HUES64 (cell line): Measurements from ENCODE around the gene FBXO44.

Source experiments
- H3K27ac ChIP-seq: 2 replicates; pipeline ENCODE4 v1.7.0; 2013; ENCODE audit warnings: low read depth, low read length, inconsistent platforms
- H3K27me3 ChIP-seq: 2 replicates; pipeline ENCODE4 v1.6.1; 2013; ENCODE audit warnings: mild to moderate bottlenecking, low read length; ENCODE audit not compliant: insufficient read depth
- H3K36me3 ChIP-seq: 2 replicates; pipeline ENCODE4 v1.6.1; 2013; ENCODE audit warnings: mild to moderate bottlenecking, low read length; ENCODE audit not compliant: insufficient read depth
- H3K4me1 ChIP-seq: 2 replicates; pipeline ENCODE4 v1.6.1; 2013; ENCODE audit warnings: mild to moderate bottlenecking, low read length, moderate library complexity; ENCODE audit not compliant: insufficient read depth
- H3K4me3 ChIP-seq: 2 replicates; pipeline ENCODE4 v1.5.1; 2013; ENCODE audit warnings: mild to moderate bottlenecking, low read length, moderate library complexity
- H3K9ac ChIP-seq: 2 replicates; pipeline ENCODE4 v1.6.1; 2013; ENCODE audit warnings: mild to moderate bottlenecking, low read depth, low read length
- H3K9me3 ChIP-seq: 2 replicates; pipeline ENCODE4 v1.6.1; 2013; ENCODE audit warnings: low read depth, low read length; ENCODE audit not compliant: insufficient read depth
- WGBS: fragments of 150-250, 120-280 bp; methylation state at CpG from one replicate; pipeline ENCODE4 v1.1.7; 2013; ENCODE audit warnings: missing lambda C conversion rate; 5-methylcytosine and 5-hydroxymethylcytosine counted together

Gene FBXO44

DNA sequence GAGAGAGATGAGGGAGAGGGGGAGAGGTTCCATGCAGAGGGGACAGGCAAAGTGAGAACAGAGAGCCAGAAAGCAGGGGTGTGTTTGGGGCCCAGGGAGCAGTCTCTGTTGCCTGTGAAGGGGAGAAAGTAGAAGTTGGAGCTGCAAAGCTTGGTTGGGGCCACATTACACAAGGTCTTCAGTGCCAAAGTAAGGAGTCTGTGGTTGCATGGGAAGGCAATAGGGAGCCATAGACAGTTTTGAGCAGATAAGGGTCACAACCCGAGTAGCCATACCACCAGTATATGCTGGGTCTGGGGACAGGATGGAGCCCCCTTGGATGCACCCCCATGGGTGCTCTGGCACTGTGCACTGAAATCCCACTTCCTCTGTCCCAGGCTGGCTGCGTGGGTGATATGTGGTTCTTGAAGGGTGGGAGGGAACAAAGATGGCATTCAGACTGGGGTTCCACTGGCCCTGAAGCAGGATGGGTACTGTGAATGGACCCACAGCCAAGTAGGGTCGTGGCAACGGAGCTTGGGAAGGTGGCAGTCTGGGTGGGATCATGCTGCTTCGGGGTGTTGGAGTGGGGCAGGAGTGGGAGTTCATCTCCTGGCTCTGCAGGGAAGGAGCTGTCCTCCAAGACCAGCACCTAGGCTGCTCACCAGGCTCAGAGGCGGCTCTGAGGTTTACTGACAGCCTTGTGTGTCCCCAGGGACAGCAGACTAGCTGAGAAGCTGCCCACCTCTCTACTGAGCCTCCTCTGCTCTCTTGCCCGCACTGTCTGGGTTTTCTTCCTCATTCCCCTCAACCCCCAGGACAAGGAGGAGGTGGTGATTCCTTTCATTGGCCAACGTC, 48.9 kb downstream of the FBXO44 start:
- 65% methylated on average over 8 of the region's 8 CpGs for WGBS
- Histone ChIP-seq H3K27me3 (no peaks in the 10 kb centered on the region), H3K9ac (no peak overlapping the region), H3K9me3 (no peaks in the 10 kb centered on the region), H3K4me1 (peaks cover 39% of the 10 kb centered on the region), H3K36me3 (peaks cover 4% of the 10 kb centered on the region; the same call in 1 of the 2 replicates), H3K27ac (0 out of 2 replicates have a peak overlapping the region, but pooled peaks have one; percentile 4), H3K4me3 (no peak overlapping the region)

DNA sequence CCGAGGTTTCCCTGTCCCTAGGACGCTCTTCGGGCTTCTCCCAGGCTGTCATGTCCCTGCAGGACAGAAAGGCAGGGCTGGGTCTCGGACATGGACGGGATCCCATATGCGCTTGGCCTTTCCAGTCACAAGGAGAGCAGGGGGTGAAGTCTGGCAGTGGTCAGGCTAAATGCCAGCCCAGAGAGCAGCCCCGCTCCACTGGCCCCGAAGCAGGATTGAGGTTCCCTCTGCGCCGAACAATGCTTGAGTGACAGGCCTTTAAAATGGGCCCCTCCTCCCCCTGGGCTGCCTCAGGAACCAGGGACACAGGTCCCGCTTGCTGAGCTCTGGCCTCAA, 49.5 kb downstream of the FBXO44 start:
- Histone ChIP-seq H3K9ac (no peak overlapping the region), H3K36me3 (peaks cover 10% of the 10 kb centered on the region; the same call in 1 of the 2 replicates), H3K27ac (0 out of 2 replicates have a peak overlapping the region, but pooled peaks have one; percentile 4), H3K4me1 (peaks cover 39% of the 10 kb centered on the region), H3K9me3 (no peaks in the 10 kb centered on the region), H3K4me3 (no peak overlapping the region), H3K27me3 (no peaks in the 10 kb centered on the region)
- WGBS, result 46% methylated on average over 11 of the region's 11 CpGs

DNA sequence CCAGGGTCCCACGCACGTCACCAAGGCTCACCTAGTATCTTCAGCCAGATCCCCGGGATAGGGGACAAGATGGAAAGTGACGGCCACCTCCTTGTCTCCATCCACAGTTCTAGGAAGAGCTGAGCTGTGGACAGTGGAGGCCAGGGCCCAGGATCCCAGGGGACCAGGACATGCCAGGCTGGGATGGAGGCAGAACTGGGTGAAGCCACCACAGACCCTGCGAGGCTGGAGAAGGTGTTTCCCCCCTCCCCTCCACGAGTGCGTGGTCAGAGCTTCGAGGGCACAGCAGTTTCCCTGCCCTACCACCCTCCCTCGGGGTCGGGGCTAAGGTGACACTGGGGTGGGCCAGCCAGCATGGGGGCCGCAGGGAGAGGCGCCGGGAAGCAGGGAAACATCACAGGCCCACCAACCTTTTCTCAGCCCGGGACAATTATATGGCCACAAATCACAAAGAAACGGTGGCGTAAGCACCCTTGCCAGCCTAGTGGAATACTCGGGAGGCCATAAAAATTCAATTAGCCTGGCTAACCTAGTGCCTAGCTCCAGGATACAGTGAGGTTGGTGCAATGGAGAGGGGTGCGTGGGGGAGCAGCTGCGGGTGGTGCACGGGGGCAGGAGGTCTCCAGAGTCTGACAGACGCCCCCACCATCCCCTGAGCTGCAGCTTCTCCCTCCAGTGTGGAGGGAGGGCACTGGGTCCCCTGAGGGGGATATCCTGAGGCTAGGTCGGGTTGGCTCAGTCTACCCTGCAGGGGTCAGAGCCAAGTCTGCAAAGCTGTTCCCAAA, 50.2 kb downstream of the FBXO44 start:
- Histone ChIP-seq H3K9ac (no peak overlapping the region), H3K27ac (no peak overlapping the region)

DNA sequence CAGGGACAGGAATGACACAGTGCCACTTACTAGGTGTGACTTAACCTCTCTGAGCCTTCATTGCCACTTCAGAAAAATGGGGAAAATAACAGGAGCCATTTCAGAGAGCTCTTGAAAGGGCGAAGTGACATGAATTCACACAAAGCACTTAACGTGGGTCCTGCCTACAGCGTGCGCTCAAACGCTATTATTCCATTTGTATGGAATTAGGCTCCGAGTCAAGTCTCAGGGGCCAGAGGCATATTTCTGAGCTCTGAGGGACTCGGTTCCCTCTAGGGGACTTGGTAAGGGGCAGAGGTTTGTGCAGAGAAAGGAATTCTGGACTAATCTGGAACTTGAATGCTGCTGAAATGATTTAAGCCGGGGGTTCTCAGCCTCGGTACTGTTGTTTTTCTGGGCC, 50.9 kb downstream of the FBXO44 start:
- Histone ChIP-seq H3K9me3 (no peaks in the 10 kb centered on the region), H3K27ac (no peak overlapping the region), H3K9ac (no peak overlapping the region), H3K4me1 (peaks cover 34% of the 10 kb centered on the region), H3K27me3 (no peaks in the 10 kb centered on the region), H3K4me3 (no peak overlapping the region), H3K36me3 (peaks cover 19% of the 10 kb centered on the region; the same call in 1 of the 2 replicates)
- WGBS, result 83% methylated on average over 9 of the region's 9 CpGs

More for the DNA sequence above, 50.2 kb downstream of the FBXO44 start:
- Histone ChIP-seq H3K36me3 (peaks cover 16% of the 10 kb centered on the region; the same call in 1 of the 2 replicates), H3K9me3 (no peaks in the 10 kb centered on the region), H3K4me1 (peaks cover 39% of the 10 kb centered on the region), H3K27me3 (no peaks in the 10 kb centered on the region), H3K4me3 (no peak overlapping the region)
- 70% methylated on average over 22 of the region's 22 CpGs for WGBS

DNA sequence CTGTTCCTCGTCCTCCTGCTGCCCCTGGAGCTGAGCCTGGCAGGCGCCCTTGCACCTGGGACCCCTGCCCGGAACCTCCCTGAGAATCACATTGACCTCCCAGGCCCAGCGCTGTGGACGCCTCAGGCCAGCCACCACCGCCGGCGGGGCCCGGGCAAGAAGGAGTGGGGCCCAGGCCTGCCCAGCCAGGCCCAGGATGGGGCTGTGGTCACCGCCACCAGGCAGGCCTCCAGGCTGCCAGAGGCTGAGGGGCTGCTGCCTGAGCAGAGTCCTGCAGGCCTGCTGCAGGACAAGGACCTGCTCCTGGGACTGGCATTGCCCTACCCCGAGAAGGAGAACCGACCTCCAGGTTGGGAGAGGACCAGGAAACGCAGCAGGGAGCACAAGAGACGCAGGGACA, 51.6 kb downstream of the FBXO44 start:
- Histone ChIP-seq H3K9me3 (no peaks in the 10 kb centered on the region), H3K4me3 (no peak overlapping the region), H3K36me3 (peaks cover 19% of the 10 kb centered on the region; the same call in 1 of the 2 replicates), H3K27ac (no peak overlapping the region), H3K27me3 (no peaks in the 10 kb centered on the region), H3K4me1 (peaks cover 27% of the 10 kb centered on the region), H3K9ac (no peak overlapping the region)
- WGBS, result 92% methylated on average over 14 of the region's 14 CpGs

DNA sequence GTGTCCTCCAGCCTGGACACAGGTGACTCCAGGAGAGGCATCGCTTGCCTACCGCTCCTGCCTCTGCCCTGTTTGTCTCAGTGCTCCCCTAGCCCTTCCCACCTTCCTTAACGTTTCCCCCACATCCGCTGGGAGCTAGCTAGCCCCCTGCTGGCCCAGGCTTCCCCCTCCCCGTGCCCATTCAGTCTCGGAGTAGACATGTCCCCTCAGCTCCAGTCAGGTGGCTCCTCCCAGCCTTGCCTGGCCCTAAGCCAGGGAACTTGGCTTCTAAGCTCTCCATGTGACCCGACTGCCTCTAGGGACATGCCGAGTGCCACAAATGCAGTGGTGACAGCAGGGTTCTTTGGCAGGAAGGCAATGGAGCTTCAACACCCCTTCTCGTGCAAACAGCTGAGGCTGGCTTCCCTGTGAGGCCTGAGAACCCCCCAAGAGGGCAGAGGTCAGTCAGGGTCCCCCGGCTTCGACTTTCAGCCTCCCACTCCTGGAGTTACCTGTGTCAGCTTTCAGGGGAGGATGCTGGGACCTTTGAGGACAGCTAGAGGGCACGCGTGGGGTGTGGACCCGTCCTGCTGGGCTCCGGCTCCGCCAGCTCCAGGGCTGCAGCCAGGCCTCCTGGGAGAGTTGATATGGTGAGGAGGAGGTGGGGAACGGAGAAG, 53.1 kb downstream of the FBXO44 start:
- peaks cover 23% of the 10 kb centered on the region for H3K36me3 ChIP-seq
- no peak overlapping the region for H3K9ac ChIP-seq
- 74% methylated on average over 17 of the region's 17 CpGs for WGBS
- H3K27ac ChIP-seq, result peak overlapping the region; percentile 35
- no peaks in the 10 kb centered on the region for H3K27me3 ChIP-seq
- peaks cover 26% of the 10 kb centered on the region for H3K4me1 ChIP-seq
- no peak overlapping the region for H3K4me3 ChIP-seq
- H3K9me3 ChIP-seq, result no peaks in the 10 kb centered on the region

DNA sequence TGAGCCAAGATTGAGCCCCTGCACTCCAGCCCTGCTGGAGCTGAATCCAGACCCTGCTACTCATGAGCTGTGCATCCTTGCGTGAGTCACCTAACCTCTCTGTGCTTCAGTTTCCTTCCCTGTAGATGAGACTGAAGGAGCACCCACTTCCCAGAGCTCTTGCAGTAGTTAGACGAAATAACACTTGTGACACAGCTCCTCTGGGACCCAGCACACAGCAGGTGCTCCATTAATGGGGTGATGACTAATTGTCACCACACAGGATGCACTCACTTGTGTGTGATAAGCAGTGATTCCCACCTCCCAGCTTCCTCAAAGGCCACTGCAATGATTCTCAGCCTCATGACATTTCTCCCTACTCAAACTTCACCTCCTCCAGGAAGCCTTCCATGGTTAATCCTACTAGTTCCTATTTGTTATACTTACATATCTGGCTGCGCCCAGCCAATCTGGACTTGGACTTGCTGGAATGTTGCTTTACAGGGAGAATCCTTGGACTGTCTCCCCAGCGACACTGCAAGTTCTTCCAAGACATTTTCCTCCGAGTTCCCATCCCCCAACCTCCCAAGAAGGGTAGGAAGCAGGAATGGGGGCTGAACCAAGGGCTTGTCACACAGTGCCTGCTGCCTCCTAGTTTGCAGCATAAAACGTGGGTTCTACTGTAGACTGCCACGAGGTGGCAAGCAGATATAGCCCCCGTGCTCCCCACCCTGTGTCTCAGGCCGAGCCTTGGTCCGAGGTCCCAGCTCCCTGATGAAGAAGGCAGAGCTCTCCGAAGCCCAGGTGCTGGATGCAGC, 54.1 kb downstream of the FBXO44 start:
- Histone ChIP-seq H3K27me3 (no peaks in the 10 kb centered on the region), H3K4me1 (peaks cover 22% of the 10 kb centered on the region)

DNA sequence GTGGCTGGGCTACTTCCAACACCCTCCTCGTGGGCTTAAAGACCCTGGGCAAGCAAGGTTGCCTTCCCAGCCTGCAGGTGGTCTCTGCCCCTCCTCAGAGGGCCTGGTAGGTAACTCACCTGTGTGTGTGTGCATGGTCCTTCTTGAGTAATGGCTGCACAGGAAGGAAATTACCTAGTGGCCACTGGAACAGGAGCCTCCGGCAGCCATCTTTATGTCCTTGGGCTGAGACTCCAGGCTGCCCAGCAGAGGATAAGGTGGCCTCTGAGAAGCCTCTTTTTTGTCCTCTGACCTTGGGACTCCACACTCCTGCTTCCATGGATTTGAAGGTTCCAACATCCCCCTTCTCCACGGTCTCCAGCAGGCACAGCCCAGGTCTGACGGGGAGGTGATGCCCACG, 56.8 kb downstream of the FBXO44 start:
- peaks cover 38% of the 10 kb centered on the region for H3K36me3 ChIP-seq
- no peaks in the 10 kb centered on the region for H3K9me3 ChIP-seq
- H3K4me3 ChIP-seq, result no peak overlapping the region
- H3K4me1 ChIP-seq, result peaks cover 4% of the 10 kb centered on the region; the same call in 1 of the 2 replicates
- H3K27ac ChIP-seq, result no peak overlapping the region
- WGBS, result 95% methylated on average over 5 of the region's 5 CpGs
- no peaks in the 10 kb centered on the region for H3K27me3 ChIP-seq
- no peak overlapping the region for H3K9ac ChIP-seq

More for the DNA sequence above, 54.1 kb downstream of the FBXO44 start:
- Histone ChIP-seq H3K27ac (no peak overlapping the region), H3K9ac (no peak overlapping the region), H3K36me3 (peaks cover 28% of the 10 kb centered on the region), H3K4me3 (no peak overlapping the region), H3K9me3 (no peaks in the 10 kb centered on the region)
- WGBS, result 89% methylated on average over 11 of the region's 11 CpGs

DNA sequence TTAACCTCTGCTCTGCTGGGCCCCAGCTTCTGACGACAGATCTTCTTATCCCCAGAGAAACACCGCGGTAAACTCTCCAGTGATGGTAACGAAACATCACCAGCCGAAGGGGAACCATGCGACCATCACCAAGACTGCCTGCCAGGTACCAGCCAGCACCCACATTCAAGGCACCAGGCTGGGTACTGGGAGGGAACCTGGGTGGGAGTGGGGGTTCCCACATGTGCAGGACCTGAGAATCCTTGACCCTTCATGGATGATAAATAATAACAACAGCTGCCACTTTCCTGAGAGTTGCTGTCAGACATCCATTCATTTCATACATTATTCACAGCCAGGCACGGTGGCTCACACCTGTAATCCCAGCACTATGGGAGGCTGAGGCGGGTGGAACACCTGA, 57.6 kb downstream of the FBXO44 start:
- no peak overlapping the region for H3K9ac ChIP-seq
- peaks cover 2% of the 10 kb centered on the region; the same call in 1 of the 2 replicates for H3K4me1 ChIP-seq
- H3K4me3 ChIP-seq, result no peak overlapping the region
- H3K27ac ChIP-seq, result no peak overlapping the region
- H3K9me3 ChIP-seq, result no peaks in the 10 kb centered on the region
- WGBS, result 98% methylated on average over 8 of the region's 8 CpGs
- peaks cover 38% of the 10 kb centered on the region for H3K36me3 ChIP-seq
- H3K27me3 ChIP-seq, result no peaks in the 10 kb centered on the region
